ENCODE data around the gene SGTB. TPM values are rescaled to one million over a fixed set of nuclear protein-coding genes. Genes with fewer than 3 reads are reported as not detected.

Gene SGTB
- total and polyA plus RNA-seq, 11 donors = 1.8 to 14.4 (median 6.5) TPM

DNA sequence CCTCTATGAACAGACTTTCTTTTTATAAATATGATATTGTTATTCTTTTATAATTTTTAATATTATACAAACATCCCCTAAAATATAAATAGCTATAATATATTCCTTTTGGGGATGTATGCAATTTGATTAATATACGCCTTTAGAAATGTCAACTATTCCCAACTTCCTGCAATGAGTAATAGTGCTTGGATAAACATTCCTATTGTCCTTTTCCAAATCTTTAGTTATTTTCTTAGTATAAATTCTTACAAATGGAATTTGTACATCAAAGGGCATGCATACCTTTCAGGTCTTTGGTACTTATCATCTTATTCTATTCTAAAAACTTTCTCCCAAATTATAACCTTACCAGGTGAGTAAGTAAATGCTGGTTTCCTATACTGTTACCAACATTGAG, 6.3 kb upstream of the SGTB start:
- ATAC-seq (no peak), DNase-seq (no peak)
- Histone ChIP-seq H3K36me3 (no peaks in the 10 kb centered on the region), H3K4me1 (peaks cover 0 to 35% (median 0%) of the 10 kb centered on the region in 12 donors), H3K9me3 (no peaks in the 10 kb centered on the region), H3K4me3 (no peak overlapping the region), H3K27me3 (no peaks in the 10 kb centered on the region), H3K27ac (peak overlapping the region in 1 of 12 donors; percentile 67)
- 89 to 96% (median 94%) methylated on average over 1 of the region's 1 CpG for WGBS, 4 donors
- TF ChIP-seq, protein P1, sequence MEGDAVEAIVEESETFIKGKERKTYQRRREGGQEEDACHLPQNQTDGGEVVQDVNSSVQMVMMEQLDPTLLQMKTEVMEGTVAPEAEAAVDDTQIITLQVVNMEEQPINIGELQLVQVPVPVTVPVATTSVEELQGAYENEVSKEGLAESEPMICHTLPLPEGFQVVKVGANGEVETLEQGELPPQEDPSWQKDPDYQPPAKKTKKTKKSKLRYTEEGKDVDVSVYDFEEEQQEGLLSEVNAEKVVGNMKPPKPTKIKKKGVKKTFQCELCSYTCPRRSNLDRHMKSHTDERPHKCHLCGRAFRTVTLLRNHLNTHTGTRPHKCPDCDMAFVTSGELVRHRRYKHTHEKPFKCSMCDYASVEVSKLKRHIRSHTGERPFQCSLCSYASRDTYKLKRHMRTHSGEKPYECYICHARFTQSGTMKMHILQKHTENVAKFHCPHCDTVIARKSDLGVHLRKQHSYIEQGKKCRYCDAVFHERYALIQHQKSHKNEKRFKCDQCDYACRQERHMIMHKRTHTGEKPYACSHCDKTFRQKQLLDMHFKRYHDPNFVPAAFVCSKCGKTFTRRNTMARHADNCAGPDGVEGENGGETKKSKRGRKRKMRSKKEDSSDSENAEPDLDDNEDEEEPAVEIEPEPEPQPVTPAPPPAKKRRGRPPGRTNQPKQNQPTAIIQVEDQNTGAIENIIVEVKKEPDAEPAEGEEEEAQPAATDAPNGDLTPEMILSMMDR (IDR thresholded peaks at IDR 0.05) = no peak
- no peak for TF ChIP-seq POLR2A (IDR thresholded peaks at IDR 0.05)
- intact Hi-C loops (cut with DNase I) = no loop called here

DNA sequence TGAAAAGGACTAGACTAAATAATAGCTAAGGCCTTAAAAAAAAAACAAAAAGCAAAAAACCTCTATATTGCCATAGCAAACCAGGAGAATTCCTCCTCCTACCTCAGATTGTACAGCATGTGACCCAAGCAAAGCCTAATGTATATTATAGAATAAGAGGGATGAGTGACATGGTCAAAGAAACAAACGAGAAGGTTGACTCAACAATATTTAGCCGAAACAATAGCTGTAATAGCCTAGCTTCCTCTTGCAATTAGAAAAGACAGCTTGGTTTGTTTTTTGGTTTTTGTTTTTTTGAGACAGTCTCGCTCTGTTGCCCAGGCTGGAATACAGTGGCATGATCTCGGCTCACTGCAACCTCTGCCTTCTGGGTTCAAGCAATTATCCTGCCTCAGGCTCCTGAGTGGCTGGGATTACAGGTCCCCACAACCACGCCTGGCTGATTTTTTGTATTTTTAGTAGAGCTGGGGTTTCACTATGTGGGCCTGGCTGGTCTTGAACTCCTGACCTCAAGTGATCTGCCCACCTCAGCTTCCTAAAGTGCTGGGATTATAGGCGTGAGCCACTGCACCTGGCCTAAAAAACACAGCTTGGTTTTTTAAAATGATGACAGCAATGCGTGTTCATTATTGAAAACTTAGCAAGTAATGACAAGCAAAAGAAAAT, 5.7 kb upstream of the SGTB start:
- TF ChIP-seq, protein P1 (IDR thresholded peaks at IDR 0.05) = no peak
- no peak for TF ChIP-seq POLR2A (IDR thresholded peaks at IDR 0.05)
- no peak for DNase-seq
- H3K9me3 ChIP-seq = no peaks in the 10 kb centered on the region
- H3K36me3 ChIP-seq = no peaks in the 10 kb centered on the region
- WGBS, 4 donors = 83 to 89% (median 86%) methylated on average over 7 of the region's 7 CpGs
- H3K27me3 ChIP-seq = no peaks in the 10 kb centered on the region
- H3K27ac ChIP-seq = peak overlapping the region in 1 of 12 donors; percentile 67
- intact Hi-C loops (cut with DNase I) = no loop called here
- no peak overlapping the region for H3K4me3 ChIP-seq
- ATAC-seq = no peak
- H3K4me1 ChIP-seq = peaks cover 0 to 41% (median 0%) of the 10 kb centered on the region in 12 donors

DNA sequence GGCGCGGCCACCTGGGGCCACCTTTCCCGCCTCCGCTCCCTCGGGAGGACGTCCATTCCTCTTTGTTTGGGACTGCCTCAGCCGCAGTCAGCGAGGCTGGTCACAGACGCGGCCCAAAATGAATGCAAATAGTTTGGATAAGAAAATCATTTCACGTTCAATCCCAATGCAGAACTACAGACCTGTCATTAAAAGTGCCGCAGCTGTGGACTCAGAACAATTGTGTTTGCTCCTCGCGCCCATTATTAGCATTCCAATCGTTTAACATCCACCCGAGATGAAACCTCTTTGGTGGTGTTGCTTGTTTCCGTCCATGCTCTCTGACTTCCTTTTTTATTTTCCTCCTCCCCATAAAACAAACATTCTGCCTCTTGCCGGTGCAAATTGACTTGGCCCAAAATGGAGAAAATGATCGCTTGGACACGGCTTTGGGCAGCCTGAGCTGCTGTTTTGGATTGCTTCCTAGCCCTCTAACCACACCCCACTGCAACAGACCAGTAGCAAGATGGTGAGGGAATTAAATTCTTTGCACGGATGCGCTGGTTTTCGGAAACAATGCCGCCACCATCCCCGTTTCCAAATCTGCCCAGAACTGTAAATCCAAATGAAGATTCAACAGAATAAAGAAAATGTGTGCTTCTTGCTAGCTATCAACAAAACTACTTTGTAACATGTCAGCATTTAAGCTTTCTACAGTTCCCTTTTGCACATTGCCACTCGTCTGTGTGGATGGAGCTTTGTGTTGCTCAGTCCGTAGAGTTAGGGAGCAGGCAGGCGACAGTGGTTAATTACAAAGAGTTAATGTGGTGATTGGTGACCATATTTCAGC, 880 bp upstream of the SGTB start:
- Histone ChIP-seq H3K27me3 (no peaks in the 10 kb centered on the region), H3K36me3 (peaks cover 0 to 2% (median 0%) of the 10 kb centered on the region in 9 donors), H3K4me1 (peaks cover 0 to 53% (median 10%) of the 10 kb centered on the region in 12 donors), H3K9me3 (no peaks in the 10 kb centered on the region), H3K4me3 (peak overlapping the region; percentile 78 to 98 (median 94)), H3K27ac (peak overlapping the region in 11 of 12 donors; percentile 57 to 87 (median 76))
- intact Hi-C loops (cut with DNase I) = loop anchor here in 2 of 10 donors (2.0 to 5.0 kb wide), 2 partner anchors 200 to 204 kb away; partner anchors contain the start of gene ERBIN (in 1 of the 2)
- 5 to 9% (median 6%) methylated on average over 24 to 28 of the region's 28 CpGs for WGBS, 4 donors
- peak in 2 of 5 donors; percentile 28 to 30 for DNase-seq
- ATAC-seq = peak in 2 of 4 donors; percentile 20 to 35
- no peak for TF ChIP-seq POLR2A (IDR thresholded peaks at IDR 0.05)
- TF ChIP-seq, protein P1 (IDR thresholded peaks at IDR 0.05) = no peak
